ENCODE data around the gene KIF3B. TPM values are rescaled to one million over a fixed set of nuclear protein-coding genes. Genes with fewer than 3 reads are reported as not detected.

The KIF3B gene
- total RNA-seq, 1 experiment from 2014 or later, result 19.6 TPM

DNA sequence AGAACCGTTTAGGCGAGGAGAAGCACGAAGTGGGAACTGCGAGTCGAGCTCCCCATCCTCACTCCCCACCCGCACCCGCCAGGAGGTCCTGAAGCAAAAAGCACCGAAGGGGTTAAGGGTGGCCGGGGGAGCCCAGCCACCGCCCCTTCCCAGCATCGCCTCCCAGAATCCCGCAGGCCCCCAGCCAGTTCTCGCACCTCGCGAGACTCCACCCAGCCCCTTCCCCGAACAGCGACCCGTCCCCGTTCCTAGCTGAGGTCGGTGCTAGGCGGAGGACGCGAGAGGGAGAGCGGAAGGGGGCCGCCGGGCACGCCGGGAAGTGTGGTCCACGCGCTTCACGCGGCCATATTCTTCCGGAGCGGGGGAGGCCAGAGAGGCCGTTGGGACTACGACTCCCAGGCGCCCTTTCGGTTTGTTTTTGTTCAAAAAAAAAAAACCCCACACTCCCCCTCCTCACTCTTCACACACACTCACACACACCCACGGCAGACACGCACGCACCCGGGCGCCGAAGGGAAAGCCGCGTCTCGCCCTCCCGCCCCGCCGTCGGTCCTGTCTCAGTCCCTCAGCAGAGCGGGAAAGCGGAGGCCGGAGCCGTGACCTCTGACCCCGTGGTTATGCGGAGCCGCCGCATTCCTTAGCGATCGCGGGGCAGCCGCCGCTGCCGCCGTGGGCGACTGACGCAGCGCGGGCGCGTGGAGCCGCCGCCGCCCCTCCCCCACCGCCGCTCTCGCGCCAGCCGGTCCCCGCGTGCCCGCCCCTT lies 80.6 kb downstream of the KIF3B start, which contains the start of gene ASXL1:
Gene ASXL1, plus strand, starts transcription at position 463 of the 763 bp plus-strand sequence. CDS start 445 bp downstream, outside the sequence.
- Histone ChIP-seq H3K27me3 (no peaks in the 10 kb centered on the region), H3K4me1 (peaks cover 19% of the 10 kb centered on the region), H3K4me3 (peak within 1 kb of the TSS; percentile 95), H3K9me3 (replicated peaks) (no peaks in the 10 kb centered on the region), H3K36me3 (no peaks in the 10 kb centered on the region), H3K27ac (peak within 1 kb of the TSS; percentile 94)
- peak; percentile 100 for DNase-seq

GRCh38 chr20:32358632-32358882 lies 81.1 kb downstream of the KIF3B start:
- peaks cover 19% of the 10 kb centered on the region for H3K4me1 ChIP-seq

DNA sequence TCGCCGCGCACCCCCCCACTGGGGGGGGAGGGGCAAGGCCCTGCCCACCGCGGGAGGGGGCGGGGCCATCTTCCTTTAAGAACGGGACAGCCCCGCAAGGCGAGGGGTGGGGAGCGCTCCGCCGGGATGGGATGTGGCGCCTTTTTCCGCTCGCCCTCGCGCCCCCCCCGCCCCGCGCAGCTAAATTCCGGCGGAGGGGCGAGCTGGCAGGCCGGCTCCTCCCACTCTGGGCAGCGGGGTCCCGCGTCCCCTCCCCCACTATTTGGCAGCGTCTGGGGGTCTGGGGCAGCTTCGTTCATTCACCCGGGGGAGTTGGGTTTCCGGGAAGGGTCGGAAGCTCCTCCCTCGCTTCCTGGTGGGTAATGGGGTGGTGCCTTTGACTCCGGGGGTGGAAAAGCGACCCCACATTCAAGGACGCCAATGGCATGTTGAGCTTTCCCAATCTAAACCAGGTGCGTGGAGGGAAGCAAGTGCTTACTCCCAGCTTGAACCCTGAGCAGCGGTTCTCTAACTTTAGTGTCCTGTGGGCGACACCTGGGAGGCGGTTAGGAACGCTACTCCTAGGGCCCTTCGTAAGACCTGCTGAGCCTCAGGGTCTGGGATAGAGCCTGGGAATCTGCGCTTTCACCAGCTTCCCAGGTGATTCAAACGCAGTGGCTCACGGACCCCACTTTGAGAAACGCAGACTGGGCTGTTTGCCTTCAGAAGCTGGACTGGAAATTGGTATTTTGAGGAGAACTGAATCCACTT lies 81.6 kb downstream of the KIF3B start:
- H3K9me3 ChIP-seq (replicated peaks), result no peaks in the 10 kb centered on the region
- H3K27ac ChIP-seq, result peak overlapping the region; percentile 78
- peak; percentile 82 to 85 for DNase-seq
- no peaks in the 10 kb centered on the region for H3K27me3 ChIP-seq
- H3K36me3 ChIP-seq, result no peaks in the 10 kb centered on the region
- H3K4me3 ChIP-seq, result peak overlapping the region; percentile 95
- H3K4me1 ChIP-seq, result peaks cover 19% of the 10 kb centered on the region

More at GRCh38 chr20:32358632-32358882, 81.1 kb downstream of the KIF3B start:
- H3K4me3 ChIP-seq, result peak overlapping the region; percentile 95
- no peaks in the 10 kb centered on the region for H3K27me3 ChIP-seq
- no peaks in the 10 kb centered on the region for H3K36me3 ChIP-seq
- DNase-seq, result no peak
- no peaks in the 10 kb centered on the region for H3K9me3 ChIP-seq (replicated peaks)
- H3K27ac ChIP-seq, result peak overlapping the region; percentile 78; the same call in 1 of the 2 replicates

DNA sequence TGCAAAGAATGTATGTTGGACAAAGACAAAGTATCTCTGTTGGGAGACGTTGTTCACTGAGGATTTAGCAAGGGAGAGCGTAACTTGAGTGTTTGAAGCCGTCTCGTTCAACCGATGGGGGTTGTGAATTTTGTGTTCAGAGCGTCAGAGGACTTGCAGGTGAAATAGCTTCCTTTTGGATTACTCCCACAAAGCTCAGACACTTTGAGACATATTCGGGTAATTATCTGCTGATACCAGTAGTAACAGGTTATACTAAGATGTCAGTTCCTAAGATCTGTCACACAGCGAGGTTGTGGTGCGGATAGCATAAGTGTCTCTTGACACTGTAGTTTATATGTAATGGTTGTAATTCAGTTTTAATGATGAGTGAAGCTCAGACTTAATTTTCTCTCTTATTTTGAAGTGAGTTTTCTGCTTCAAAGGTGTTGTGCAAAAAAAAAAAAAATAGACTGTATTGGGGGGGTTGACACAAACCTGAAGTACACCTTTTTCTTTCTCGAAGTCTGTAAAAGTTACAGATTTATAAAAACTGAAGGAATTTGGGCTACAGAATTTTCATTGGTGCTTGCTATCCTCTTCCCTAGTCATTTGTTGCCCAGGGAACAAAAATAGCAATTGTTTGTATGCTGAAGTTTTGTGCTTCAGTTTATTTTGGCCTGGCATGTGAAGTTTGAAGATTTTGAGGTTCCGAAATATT lies 82.3 kb downstream of the KIF3B start:
- peak overlapping the region; percentile 95 for H3K4me3 ChIP-seq
- H3K4me1 ChIP-seq, result peaks cover 15% of the 10 kb centered on the region
- H3K27me3 ChIP-seq, result no peaks in the 10 kb centered on the region
- H3K36me3 ChIP-seq, result no peaks in the 10 kb centered on the region
- peak overlapping the region; percentile 78; the same call in 1 of the 2 replicates for H3K27ac ChIP-seq
- no peak for DNase-seq
- no peaks in the 10 kb centered on the region for H3K9me3 ChIP-seq (replicated peaks)

DNA sequence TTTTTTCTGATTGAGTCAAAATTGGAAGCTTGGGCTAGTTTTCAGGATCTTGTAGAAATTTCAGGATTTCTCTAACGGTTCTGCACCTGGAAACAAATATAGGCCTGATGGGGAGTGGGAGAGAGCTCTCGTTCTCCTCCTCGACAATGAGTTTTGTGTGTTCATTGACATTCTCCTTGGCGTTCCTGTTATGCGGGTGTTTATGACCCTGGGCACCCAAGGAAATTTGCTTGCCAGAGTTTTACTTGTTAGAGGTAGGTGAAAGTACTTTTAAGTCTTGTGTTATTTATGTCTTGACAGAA lies 82.8 kb downstream of the KIF3B start:
- no peak for DNase-seq
- no peak overlapping the region for H3K27ac ChIP-seq
- H3K36me3 ChIP-seq, result no peaks in the 10 kb centered on the region
- H3K4me1 ChIP-seq, result peaks cover 10% of the 10 kb centered on the region
- no peaks in the 10 kb centered on the region for H3K27me3 ChIP-seq
- H3K4me3 ChIP-seq, result no peak overlapping the region
- H3K9me3 ChIP-seq (replicated peaks), result no peaks in the 10 kb centered on the region

DNA sequence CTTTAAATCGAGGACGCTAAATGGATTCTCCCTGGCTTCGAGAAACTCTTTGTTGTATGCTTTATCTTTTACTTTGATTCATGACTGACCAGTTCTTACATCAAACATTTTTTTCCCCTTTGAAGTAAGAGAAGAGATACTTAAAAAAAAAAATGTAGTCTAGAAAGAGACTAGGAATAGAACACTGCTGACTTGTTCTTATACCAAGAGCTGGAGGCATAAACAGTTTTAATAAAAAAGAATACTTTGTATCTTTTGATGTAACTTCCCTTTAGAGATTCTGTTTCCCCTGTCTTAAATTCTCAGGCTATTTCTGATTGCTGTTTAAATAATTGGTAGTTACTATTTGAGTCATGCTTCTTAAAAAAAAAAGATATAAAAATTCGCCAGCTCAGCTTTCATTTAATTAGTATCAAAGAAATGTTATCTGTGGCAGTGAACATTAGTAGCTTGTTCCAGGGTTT lies 85.5 kb downstream of the KIF3B start:
- H3K36me3 ChIP-seq, result peaks cover 8% of the 10 kb centered on the region; the same call in 1 of the 2 replicates
- no peak for DNase-seq
- H3K4me1 ChIP-seq, result no peaks in the 10 kb centered on the region
- no peaks in the 10 kb centered on the region for H3K9me3 ChIP-seq (replicated peaks)
- H3K27ac ChIP-seq, result no peak overlapping the region
- no peak overlapping the region for H3K4me3 ChIP-seq
- H3K27me3 ChIP-seq, result no peaks in the 10 kb centered on the region

- Histone ChIP-seq H3K36me3 (peaks cover 8% of the 10 kb centered on the region; the same call in 1 of the 2 replicates), H3K27me3 (no peaks in the 10 kb centered on the region), H3K4me1 (peaks cover 3% of the 10 kb centered on the region; the same call in 1 of the 2 replicates), H3K27ac (no peak overlapping the region), H3K9me3 (replicated peaks) (no peaks in the 10 kb centered on the region), H3K4me3 (no peak overlapping the region)
- no peak for DNase-seq
Observed at GRCh38 chr20:32363492-32363891, 86.0 kb downstream of the KIF3B start.

DNA sequence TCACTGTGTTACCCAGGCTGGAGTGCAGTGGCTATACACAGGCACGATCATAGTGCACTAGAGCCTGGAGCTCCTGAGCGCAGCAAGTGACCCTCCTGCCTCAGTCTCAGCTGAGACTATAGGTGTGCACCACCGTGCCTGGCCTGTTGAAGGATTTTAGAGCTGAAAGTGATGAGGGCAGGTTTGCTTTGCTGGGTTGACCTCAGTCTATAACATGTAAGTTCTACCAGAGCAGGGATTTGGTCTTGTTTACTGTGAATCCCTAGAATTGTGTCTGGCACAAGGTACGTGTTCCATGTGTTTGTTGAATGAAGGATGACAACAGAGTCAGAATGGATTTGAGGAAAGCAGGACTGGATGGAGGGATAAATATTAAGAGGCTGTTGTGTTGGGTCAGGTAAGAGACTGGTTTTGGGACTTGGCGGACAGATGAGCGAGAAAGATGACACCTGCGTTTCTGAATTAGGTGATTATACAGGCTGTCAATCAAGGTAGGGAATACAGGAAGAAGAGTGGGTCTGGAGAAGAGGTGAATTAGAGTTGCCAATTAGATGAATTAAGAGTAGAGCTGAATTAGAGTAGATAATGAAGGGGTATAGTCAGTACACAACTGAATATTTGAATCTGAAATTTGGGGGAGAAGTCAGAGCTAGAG lies 87.2 kb downstream of the KIF3B start:
- H3K27ac ChIP-seq, result no peak overlapping the region
- H3K4me3 ChIP-seq, result no peak overlapping the region
- no peaks in the 10 kb centered on the region for H3K9me3 ChIP-seq (replicated peaks)
- peaks cover 11% of the 10 kb centered on the region; the same call in 1 of the 2 replicates for H3K4me1 ChIP-seq
- H3K27me3 ChIP-seq, result no peaks in the 10 kb centered on the region
- H3K36me3 ChIP-seq, result peaks cover 9% of the 10 kb centered on the region
- DNase-seq, result no peak

DNA sequence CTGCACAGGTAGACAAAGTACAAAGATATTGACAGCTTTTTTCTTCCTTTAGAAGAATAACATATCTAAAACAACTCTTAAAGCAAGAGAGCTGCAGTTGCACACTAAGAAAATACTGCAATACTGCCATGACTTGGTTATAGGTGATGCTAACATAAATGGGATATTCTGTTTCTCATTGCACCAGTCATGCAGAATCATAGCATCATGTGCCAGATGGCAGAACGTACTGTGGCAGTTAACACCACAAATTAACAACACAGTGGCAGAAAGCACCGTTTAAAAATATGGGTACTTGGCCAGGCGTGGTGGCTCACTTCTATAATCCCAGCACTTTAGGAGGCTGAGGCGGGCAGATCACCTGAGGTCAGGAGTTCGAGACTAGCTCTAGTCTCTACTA lies 88.1 kb downstream of the KIF3B start:
- DNase-seq, result no peak
- Histone ChIP-seq H3K36me3 (peaks cover 18% of the 10 kb centered on the region), H3K4me3 (no peak overlapping the region), H3K27ac (no peak overlapping the region), H3K4me1 (peaks cover 11% of the 10 kb centered on the region; the same call in 1 of the 2 replicates), H3K9me3 (replicated peaks) (no peaks in the 10 kb centered on the region), H3K27me3 (no peaks in the 10 kb centered on the region)

- Histone ChIP-seq H3K27ac (no peak overlapping the region), H3K27me3 (no peaks in the 10 kb centered on the region), H3K4me3 (no peak overlapping the region), H3K36me3 (peaks cover 22% of the 10 kb centered on the region), H3K4me1 (peaks cover 11% of the 10 kb centered on the region; the same call in 1 of the 2 replicates), H3K9me3 (replicated peaks) (no peaks in the 10 kb centered on the region)
- DNase-seq, result no peak
Observed at GRCh38 chr20:32366380-32366779, 88.9 kb downstream of the KIF3B start.

- no peaks in the 10 kb centered on the region for H3K9me3 ChIP-seq (replicated peaks)
- no peaks in the 10 kb centered on the region for H3K27me3 ChIP-seq
- no peak for DNase-seq
- H3K36me3 ChIP-seq, result peaks cover 34% of the 10 kb centered on the region
- no peak overlapping the region for H3K27ac ChIP-seq
- H3K4me3 ChIP-seq, result no peak overlapping the region
- H3K4me1 ChIP-seq, result peaks cover 11% of the 10 kb centered on the region; the same call in 1 of the 2 replicates
Observed at GRCh38 chr20:32368323-32368722, 90.9 kb downstream of the KIF3B start.

GRCh38 chr20:32368925-32369324 lies 91.5 kb downstream of the KIF3B start:
- peak; percentile 22 to 38 for DNase-seq
- H3K4me3 ChIP-seq, result no peak overlapping the region

GRCh38 chr20:32370897-32371296 lies 93.4 kb downstream of the KIF3B start:
- Histone ChIP-seq H3K27me3 (no peaks in the 10 kb centered on the region), H3K4me3 (no peak overlapping the region), H3K4me1 (peaks cover 11% of the 10 kb centered on the region; the same call in 1 of the 2 replicates), H3K9me3 (replicated peaks) (no peaks in the 10 kb centered on the region), H3K36me3 (peaks cover 49% of the 10 kb centered on the region), H3K27ac (no peak overlapping the region)
- no peak for DNase-seq

More at GRCh38 chr20:32368925-32369324, 91.5 kb downstream of the KIF3B start:
- Histone ChIP-seq H3K27me3 (no peaks in the 10 kb centered on the region), H3K27ac (no peak overlapping the region), H3K36me3 (peaks cover 39% of the 10 kb centered on the region), H3K9me3 (replicated peaks) (no peaks in the 10 kb centered on the region), H3K4me1 (peaks cover 11% of the 10 kb centered on the region; the same call in 1 of the 2 replicates)

DNA sequence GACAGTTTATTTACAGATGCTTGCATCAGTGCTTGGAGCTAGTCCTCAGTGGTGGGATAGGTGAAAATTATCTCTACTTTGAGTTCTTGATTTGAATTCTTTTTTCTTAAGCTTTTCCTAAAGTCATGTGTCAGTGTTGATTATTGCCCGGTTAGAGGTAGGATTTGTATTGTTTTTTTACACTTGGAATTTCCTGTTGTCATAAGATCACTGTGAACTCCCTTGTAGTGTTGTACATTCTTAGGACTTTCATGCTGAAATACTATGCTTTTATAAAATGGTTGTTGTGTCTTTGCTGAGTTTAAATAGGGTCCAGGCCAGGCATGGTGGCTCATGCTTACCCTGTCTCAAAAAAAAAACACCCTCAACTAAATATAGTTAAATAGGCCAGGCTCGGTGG lies 101.0 kb downstream of the KIF3B start:
- Histone ChIP-seq H3K27ac (no peak overlapping the region), H3K4me1 (no peaks in the 10 kb centered on the region), H3K4me3 (no peak overlapping the region), H3K36me3 (peaks cover 29% of the 10 kb centered on the region), H3K9me3 (replicated peaks) (no peaks in the 10 kb centered on the region), H3K27me3 (no peaks in the 10 kb centered on the region)
- no peak for DNase-seq
